ENCODE measurements around the gene GPR15.

DNA sequence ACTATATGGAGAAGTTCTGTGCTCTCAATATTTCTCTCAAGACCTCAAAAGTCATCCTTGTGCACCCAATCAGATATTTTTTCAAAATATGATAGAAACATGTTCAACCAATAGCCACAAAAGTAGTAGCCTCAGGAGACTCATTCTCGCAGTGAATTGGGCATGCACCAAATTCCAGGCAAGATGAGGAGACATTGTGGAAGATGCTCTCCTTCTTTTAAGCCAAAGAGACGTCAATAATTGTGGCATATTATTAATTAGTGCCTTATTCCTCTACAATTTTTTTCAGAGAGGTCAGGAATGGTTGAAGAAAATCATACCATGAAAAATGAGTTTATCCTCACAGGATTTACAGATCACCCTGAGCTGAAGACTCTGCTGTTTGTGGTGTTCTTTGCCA lies 34.4 kb upstream of the GPR15 start, which contains the start of gene OR5K2:
- TF ChIP-seq CTCF (IDR thresholded peaks at IDR 0.05 in 2 of 3, conservative IDR thresholded peaks at IDR 0.05 in 1 of 3; ENCODE audit: control insufficient read depth in 2 of 3, extremely low read depth in 1 of 3, insufficient read depth in 1 of 3, low read depth in 3 of 3, low read length in 3 of 3) (no peak), RAD51 (IDR thresholded peaks at IDR 0.05) (no peak), CHD2 (IDR thresholded peaks at IDR 0.05; ENCODE audit: borderline replicate concordance, low read depth, low read length) (no peak), SIN3A (IDR thresholded peaks at IDR 0.05; ENCODE audit: low read depth, low read length) (no peak), PKNOX1 (IDR thresholded peaks at IDR 0.05) (no peak), NRF1 (conservative IDR thresholded peaks at IDR 0.05; ENCODE audit: low read depth, low read length) (no peak), CBX3 (IDR thresholded peaks at IDR 0.05; ENCODE audit: borderline replicate concordance, low read depth) (no peak), EZH2 (IDR thresholded peaks at IDR 0.05; ENCODE audit: borderline replicate concordance, control insufficient read depth, low read depth, low read length) (no peak)

All from GM12878 (cell line).